Mammary epithelial cell (primary cell): ENCODE data around the gene CD4.

ENCODE experiments used
- EZH2 ChIP-seq: IDR thresholded peaks from 2 replicates; pipeline ENCODE4 v1.6.1; 2012; ENCODE audit warnings: low read length, inconsistent platforms, borderline replicate concordance
- TF ChIP-seq, protein P1 (sequence below), 2 donors: IDR thresholded peaks in 1 of 2; conservative IDR thresholded peaks in 1 of 2; 2 replicates each; pipeline ENCODE4 v1.5.1; 2011 to 2012; ENCODE audit warnings: inconsistent platforms in 2 of 2, low read length in 2 of 2, mild to moderate bottlenecking in 2 of 2, control low read depth in 1 of 2, low read depth in 1 of 2; ENCODE audit not compliant: insufficient read depth in 1 of 2; ENCODE audit errors: extremely low read depth in 1 of 2

- TF ChIP-seq, protein P1, sequence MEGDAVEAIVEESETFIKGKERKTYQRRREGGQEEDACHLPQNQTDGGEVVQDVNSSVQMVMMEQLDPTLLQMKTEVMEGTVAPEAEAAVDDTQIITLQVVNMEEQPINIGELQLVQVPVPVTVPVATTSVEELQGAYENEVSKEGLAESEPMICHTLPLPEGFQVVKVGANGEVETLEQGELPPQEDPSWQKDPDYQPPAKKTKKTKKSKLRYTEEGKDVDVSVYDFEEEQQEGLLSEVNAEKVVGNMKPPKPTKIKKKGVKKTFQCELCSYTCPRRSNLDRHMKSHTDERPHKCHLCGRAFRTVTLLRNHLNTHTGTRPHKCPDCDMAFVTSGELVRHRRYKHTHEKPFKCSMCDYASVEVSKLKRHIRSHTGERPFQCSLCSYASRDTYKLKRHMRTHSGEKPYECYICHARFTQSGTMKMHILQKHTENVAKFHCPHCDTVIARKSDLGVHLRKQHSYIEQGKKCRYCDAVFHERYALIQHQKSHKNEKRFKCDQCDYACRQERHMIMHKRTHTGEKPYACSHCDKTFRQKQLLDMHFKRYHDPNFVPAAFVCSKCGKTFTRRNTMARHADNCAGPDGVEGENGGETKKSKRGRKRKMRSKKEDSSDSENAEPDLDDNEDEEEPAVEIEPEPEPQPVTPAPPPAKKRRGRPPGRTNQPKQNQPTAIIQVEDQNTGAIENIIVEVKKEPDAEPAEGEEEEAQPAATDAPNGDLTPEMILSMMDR (conservative IDR thresholded peaks at IDR 0.05 in 1 of 2, IDR thresholded peaks at IDR 0.05 in 1 of 2; ENCODE audit: extremely low read depth in 1 of 2, insufficient read depth in 1 of 2, low read depth in 1 of 2, low read length in 2 of 2) = no peak
- TF ChIP-seq EZH2 = no peak
These were observed 17.0 kb upstream of the CD4 start, which contains the start of gene LAG3 for GRCh38 chr12:6772331-6772695.
